Measurements from ENCODE around the gene SLC12A5.

Gene SLC12A5

GRCh38 chr20:46056970-46057855 lies 28.2 kb downstream of the SLC12A5 start:
- no peak for DNase-seq

GRCh38 chr20:46057856-46058598 lies 29.0 kb downstream of the SLC12A5 start:
- DNase-seq: peak; percentile 14

- DNase-seq: no peak
These were observed 29.7 kb downstream of the SLC12A5 start for GRCh38 chr20:46058599-46059281.

- peak; percentile 27 for DNase-seq
These were observed 31.4 kb downstream of the SLC12A5 start for GRCh38 chr20:46060301-46060881.

GRCh38 chr20:46060975-46061374 lies 32.0 kb downstream of the SLC12A5 start:
- DNase-seq: no peak

GRCh38 chr20:46062151-46062550 lies 33.1 kb downstream of the SLC12A5 start:
- DNase-seq: no peak

- no peak for DNase-seq
These were observed 33.6 kb downstream of the SLC12A5 start for GRCh38 chr20:46062621-46063020.

- DNase-seq: no peak
These were observed 34.1 kb downstream of the SLC12A5 start for GRCh38 chr20:46063151-46063550.

GRCh38 chr20:46063652-46064054 lies 34.6 kb downstream of the SLC12A5 start:
- no peak for DNase-seq

GRCh38 chr20:46065006-46065405 lies 36.0 kb downstream of the SLC12A5 start:
- DNase-seq: no peak

GRCh38 chr20:46065691-46066090 lies 36.7 kb downstream of the SLC12A5 start:
- no peak for DNase-seq

GRCh38 chr20:46070215-46070900 lies 41.3 kb downstream of the SLC12A5 start:
- DNase-seq: no peak

- DNase-seq: no peak
These were observed 42.6 kb downstream of the SLC12A5 start for GRCh38 chr20:46071573-46071972.

- no peak for DNase-seq
These were observed 44.0 kb downstream of the SLC12A5 start for GRCh38 chr20:46073024-46073423.

GRCh38 chr20:46073443-46073842 lies 44.4 kb downstream of the SLC12A5 start:
- DNase-seq: no peak

- no peak for DNase-seq
These were observed 45.0 kb downstream of the SLC12A5 start for GRCh38 chr20:46074006-46074405.

GRCh38 chr20:46076806-46077205 lies 47.8 kb downstream of the SLC12A5 start:
- no peak for DNase-seq

GRCh38 chr20:46077642-46078305 lies 48.8 kb downstream of the SLC12A5 start:
- no peak for DNase-seq

- no peak for DNase-seq
These were observed 49.9 kb downstream of the SLC12A5 start for GRCh38 chr20:46078954-46079353.

GRCh38 chr20:46081074-46081473 lies 52.1 kb downstream of the SLC12A5 start:
- no peak for DNase-seq

- no peak for DNase-seq
These were observed 54.1 kb downstream of the SLC12A5 start for GRCh38 chr20:46083101-46083500.

GRCh38 chr20:46083531-46084061 lies 54.6 kb downstream of the SLC12A5 start:
- no peak for DNase-seq
